ENCODE results near the gene SLC39A12. TPM values are rescaled to one million over a fixed set of nuclear protein-coding genes. Genes with fewer than 3 reads are reported as not detected.

Gene SLC39A12
- total RNA-seq, 2 donors from 2014 or later: 0.14 TPM; not detected in 1

DNA sequence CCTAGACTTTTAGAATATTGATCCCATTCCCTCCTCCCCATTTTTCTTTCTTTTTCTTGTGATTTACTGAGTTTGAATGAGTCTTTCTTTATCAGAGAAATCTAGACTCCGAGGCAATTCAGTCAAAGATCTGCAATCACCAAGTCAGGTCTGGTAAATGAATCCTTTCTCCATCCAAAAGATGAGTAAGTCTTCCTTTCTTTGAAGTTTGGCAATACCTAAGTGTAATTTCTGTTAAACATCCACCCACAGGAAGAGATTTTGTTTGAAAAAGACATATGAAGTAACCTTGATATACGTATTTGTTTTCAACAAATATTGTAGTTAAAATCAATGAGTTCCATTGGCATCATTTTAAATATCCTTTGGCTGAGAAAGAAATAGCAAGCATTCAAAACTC lies 58.3 kb downstream of the SLC39A12 start:
- no peak overlapping the region for H3K27ac ChIP-seq
- no peak for ATAC-seq (ENCODE audit: insufficient number of reproducible peaks, low FRiP score, low read depth)
- TF ChIP-seq, protein P1, sequence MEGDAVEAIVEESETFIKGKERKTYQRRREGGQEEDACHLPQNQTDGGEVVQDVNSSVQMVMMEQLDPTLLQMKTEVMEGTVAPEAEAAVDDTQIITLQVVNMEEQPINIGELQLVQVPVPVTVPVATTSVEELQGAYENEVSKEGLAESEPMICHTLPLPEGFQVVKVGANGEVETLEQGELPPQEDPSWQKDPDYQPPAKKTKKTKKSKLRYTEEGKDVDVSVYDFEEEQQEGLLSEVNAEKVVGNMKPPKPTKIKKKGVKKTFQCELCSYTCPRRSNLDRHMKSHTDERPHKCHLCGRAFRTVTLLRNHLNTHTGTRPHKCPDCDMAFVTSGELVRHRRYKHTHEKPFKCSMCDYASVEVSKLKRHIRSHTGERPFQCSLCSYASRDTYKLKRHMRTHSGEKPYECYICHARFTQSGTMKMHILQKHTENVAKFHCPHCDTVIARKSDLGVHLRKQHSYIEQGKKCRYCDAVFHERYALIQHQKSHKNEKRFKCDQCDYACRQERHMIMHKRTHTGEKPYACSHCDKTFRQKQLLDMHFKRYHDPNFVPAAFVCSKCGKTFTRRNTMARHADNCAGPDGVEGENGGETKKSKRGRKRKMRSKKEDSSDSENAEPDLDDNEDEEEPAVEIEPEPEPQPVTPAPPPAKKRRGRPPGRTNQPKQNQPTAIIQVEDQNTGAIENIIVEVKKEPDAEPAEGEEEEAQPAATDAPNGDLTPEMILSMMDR (IDR thresholded peaks at IDR 0.05): no peak

DNA sequence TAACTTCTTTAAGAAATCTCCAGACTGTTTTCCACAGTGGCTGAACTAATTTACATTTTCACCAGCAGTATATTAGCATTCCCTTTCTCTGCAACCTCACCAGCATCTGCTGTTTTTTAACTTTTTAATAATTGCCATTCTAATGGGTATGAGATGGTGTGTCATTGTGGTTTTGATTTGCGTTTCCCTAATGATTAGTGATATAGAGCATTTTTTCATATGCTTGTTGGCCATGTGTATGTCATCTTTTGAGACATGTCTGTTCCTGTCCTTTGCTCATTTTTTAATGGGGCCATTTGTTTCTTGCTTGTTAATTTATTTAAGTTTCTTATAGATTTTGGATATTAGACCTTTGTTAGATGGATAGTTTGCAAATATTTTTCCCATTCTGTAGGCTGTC lies 68.8 kb downstream of the SLC39A12 start:
- Histone ChIP-seq H3K36me3 (no peaks in the 10 kb centered on the region), H3K27ac (no peak overlapping the region), H3K9me3 (peaks cover 7% of the 10 kb centered on the region), H3K27me3 (replicated peaks; ENCODE audit: insufficient read depth) (no peaks in the 10 kb centered on the region), H3K4me1 (ENCODE audit: control insufficient read depth in 1 of 2, low read depth in 2 of 2) (no peaks in the 10 kb centered on the region), H3K4me3 (no peak overlapping the region)
- ATAC-seq (ENCODE audit: insufficient number of reproducible peaks, low FRiP score, low read depth): no peak
- DNase-seq (ENCODE audit: low spot score): no peak
- TF ChIP-seq, protein P1 (IDR thresholded peaks at IDR 0.05): no peak

More for the DNA sequence above, 58.3 kb downstream of the SLC39A12 start:
- no peaks in the 10 kb centered on the region for H3K9me3 ChIP-seq
- H3K4me3 ChIP-seq: no peak overlapping the region
- no peaks in the 10 kb centered on the region for H3K36me3 ChIP-seq
- DNase-seq (ENCODE audit: low spot score): no peak
- peaks cover 5 to 18% of the 10 kb centered on the region in 2 donors for H3K4me1 ChIP-seq (ENCODE audit: control insufficient read depth in 1 of 2, low read depth in 2 of 2)
- H3K27me3 ChIP-seq (replicated peaks; ENCODE audit: insufficient read depth): no peaks in the 10 kb centered on the region

DNA sequence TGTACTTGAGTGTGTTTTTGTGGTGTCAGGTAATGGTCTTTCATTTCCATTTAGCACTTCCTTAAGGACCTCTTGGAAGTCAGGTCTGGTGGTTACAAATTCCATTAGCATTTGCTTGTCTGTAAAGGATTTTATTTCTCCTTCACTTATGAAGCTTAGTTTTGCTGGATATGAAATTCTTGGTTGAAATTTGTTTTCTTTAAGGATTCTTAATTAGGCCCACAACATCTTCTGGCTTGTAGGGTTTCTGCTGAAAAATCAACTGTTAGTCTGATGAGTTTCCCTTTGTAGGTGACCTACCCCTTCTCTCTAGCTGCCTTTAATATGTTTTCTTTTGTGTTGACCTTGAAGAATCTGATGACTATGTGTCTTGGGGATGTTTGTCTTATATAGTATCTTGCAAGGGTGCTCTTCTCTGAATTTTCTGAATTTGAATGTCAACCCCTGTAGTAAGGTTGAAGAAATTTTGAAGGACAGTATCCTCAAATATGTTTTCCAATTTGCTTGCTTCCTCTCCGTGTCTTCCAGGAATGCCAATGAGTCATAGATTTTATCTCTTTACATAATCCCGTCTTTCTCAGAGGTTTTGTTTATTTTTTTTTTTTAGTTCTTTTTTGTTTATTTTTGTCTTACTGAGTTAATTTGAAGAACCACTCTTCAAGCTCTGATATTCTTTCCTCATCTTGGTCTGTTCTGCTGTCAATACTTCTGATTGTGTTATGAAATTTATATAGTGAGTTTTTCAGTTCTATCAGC lies 70.2 kb downstream of the SLC39A12 start:
- Histone ChIP-seq H3K9me3 (peaks cover 7% of the 10 kb centered on the region), H3K4me3 (no peak overlapping the region), H3K27ac (no peak overlapping the region), H3K27me3 (replicated peaks; ENCODE audit: insufficient read depth) (no peaks in the 10 kb centered on the region), H3K4me1 (ENCODE audit: control insufficient read depth in 1 of 2, low read depth in 2 of 2) (no peaks in the 10 kb centered on the region), H3K36me3 (no peaks in the 10 kb centered on the region)
- TF ChIP-seq, protein P1 (IDR thresholded peaks at IDR 0.05): no peak
- ATAC-seq (ENCODE audit: insufficient number of reproducible peaks, low FRiP score, low read depth) (no peak), DNase-seq (ENCODE audit: low spot score) (no peak)

DNA sequence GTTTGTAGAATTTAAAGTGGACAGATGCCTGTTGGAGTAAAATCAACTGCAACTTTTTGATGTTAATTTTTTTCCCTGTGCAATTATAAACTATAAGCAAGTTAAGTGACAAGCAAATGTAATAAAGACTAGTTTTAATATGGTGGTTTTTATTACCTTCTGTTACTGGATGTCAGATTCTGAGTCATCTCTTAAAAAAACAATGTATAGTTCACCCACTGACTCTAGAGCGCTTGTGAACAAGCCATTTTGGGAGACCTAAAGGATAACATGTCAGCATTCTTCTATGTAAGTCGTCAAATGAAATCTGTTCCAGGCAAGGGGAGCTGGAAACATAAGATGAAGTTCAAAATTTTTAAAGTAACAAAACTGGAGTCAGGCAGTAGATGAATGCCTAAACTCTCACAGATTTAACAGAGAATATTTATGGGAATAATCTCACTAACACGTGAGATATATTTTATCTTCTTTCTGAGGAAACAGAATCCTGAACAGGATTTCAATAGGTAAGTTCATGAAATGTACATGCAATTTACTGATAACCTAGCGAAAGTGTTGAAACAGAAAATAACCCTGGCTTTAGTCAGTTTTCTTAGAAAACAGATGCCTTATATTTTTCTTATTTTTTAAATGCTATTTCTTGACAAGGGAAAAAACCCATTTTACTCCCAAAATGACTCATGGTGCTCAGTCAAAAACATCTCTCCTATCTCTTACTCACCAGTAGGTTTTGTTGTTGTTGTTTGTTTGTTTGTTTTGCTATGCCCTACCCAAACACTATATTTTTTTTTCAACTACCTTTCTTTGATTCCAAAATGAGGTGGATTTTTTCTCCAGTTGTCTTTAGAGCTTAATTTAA lies 91.7 kb downstream of the SLC39A12 start:
- TF ChIP-seq, protein P1 (IDR thresholded peaks at IDR 0.05): no peak
- H3K27ac ChIP-seq: no peak overlapping the region
- no peak for DNase-seq (ENCODE audit: low spot score)
- H3K36me3 ChIP-seq: no peaks in the 10 kb centered on the region
- ATAC-seq (ENCODE audit: insufficient number of reproducible peaks, low FRiP score, low read depth): no peak
- H3K27me3 ChIP-seq (replicated peaks; ENCODE audit: insufficient read depth): no peaks in the 10 kb centered on the region
- no peak overlapping the region for H3K4me3 ChIP-seq
- H3K9me3 ChIP-seq: no peaks in the 10 kb centered on the region
- peaks cover 20 to 22% of the 10 kb centered on the region in 2 donors for H3K4me1 ChIP-seq (ENCODE audit: control insufficient read depth in 1 of 2, low read depth in 2 of 2)
